Endodermal cell (in vitro differentiated cells): Measurements from ENCODE around the gene LAG3. TPM values are rescaled to one million over a fixed set of nuclear protein-coding genes. Genes with fewer than 3 reads are reported as not detected.

Source experiments
- DNase-seq: peaks from one replicate; pipeline ENCODE4 v3.0.0-alpha.2; 2017
- H3K27ac ChIP-seq: 2 replicates; pipeline ENCODE4 v1.5.1; 2013; ENCODE audit warnings: mild to moderate bottlenecking, low read depth, low read length, moderate library complexity
- H3K27me3 ChIP-seq: 2 replicates; pipeline ENCODE4 v1.6.1; 2013; ENCODE audit warnings: mild to moderate bottlenecking, low read length, moderate library complexity; ENCODE audit not compliant: insufficient read depth, control insufficient read depth, poor library complexity, severe bottlenecking
- H3K36me3 ChIP-seq: 2 replicates; pipeline ENCODE4 v1.7.0; 2013; ENCODE audit warnings: mild to moderate bottlenecking, low read length, moderate library complexity; ENCODE audit not compliant: control insufficient read depth, insufficient read depth
- H3K4me1 ChIP-seq: one replicate; pipeline ENCODE4 v1.7.0; 2013; ENCODE audit warnings: low read length; ENCODE audit not compliant: control insufficient read depth, insufficient read depth
- H3K4me3 ChIP-seq: 2 replicates; pipeline ENCODE4 v1.5.1; 2013; ENCODE audit warnings: mild to moderate bottlenecking, low read length, moderate library complexity
- H3K9ac ChIP-seq: 2 replicates; pipeline ENCODE4 v1.6.1; 2013; ENCODE audit warnings: mild to moderate bottlenecking, low read length, moderate library complexity; ENCODE audit not compliant: poor library complexity, severe bottlenecking; ENCODE audit errors: extremely low read depth
- H3K9me3 ChIP-seq: 2 replicates; pipeline ENCODE4 v1.6.1; 2013; ENCODE audit warnings: mild to moderate bottlenecking, low read length, moderate library complexity; ENCODE audit not compliant: control insufficient read depth
- H3K27ac Mint-ChIP-seq: 2 replicates; pipeline ENCODE4 v1.8.0; 2020; ENCODE audit warnings: mixed read lengths
- H3K27me3 Mint-ChIP-seq: 2 replicates; pipeline ENCODE4 v1.8.0; 2021; ENCODE audit warnings: mild to moderate bottlenecking, mixed read lengths; ENCODE audit not compliant: insufficient read depth
- H3K36me3 Mint-ChIP-seq: 2 replicates; pipeline ENCODE4 v1.8.0; 2020; ENCODE audit warnings: low read depth, mixed read lengths
- H3K4me1 Mint-ChIP-seq: 2 replicates; pipeline ENCODE4 v1.8.0; 2020; ENCODE audit warnings: mixed read lengths
- H3K4me3 Mint-ChIP-seq: 2 replicates; pipeline ENCODE4 v1.8.0; 2020; ENCODE audit warnings: mild to moderate bottlenecking, moderate library complexity, mixed read lengths
- H3K9me3 Mint-ChIP-seq: 2 replicates; pipeline ENCODE4 v1.8.0; 2020; ENCODE audit warnings: mild to moderate bottlenecking, mixed read lengths
- CTCF ChIP-seq: fragments of 200-600 bp; sonication (generic); conservative IDR thresholded peaks from 2 replicates; pipeline ENCODE4 v1.5.0; 2021; ENCODE audit warnings: antibody characterized with exemption, mild to moderate bottlenecking
- WGBS, 2 experiments: methylation state at CpG; one replicate each; pipeline versions ENCODE4 v1.1.5 to v1.1.7; 2013; ENCODE audit warnings: missing lambda C conversion rate in 2 of 2, mixed read lengths in 1 of 2; ENCODE audit not compliant: insufficient coverage in 1 of 2, insufficient read length in 1 of 2; 5-methylcytosine and 5-hydroxymethylcytosine counted together
- total RNA-seq, 2 donors: library from RNA; stranded (reverse); fragmentation: NEBNext Ultra II Directional in 1 of 2; extraction: Animal tissue kit (Norgen Biotek cat#: 25700) in 1 of 2; gene quantifications; 2 replicates in 1 of 2; 3 replicates in 1 of 2; pipeline ENCODE4 v1.2.1, GENCODE V29; 2021

LAG3 gene
- total RNA-seq, 2 donors from 2014 or later = 1.9 to 7.3 TPM

GRCh38 chr12:6745741-6746525, 26.4 kb upstream of the LAG3 start:
- Histone ChIP-seq H3K9me3 (no peaks in the 10 kb centered on the region), H3K4me1 (no peaks in the 10 kb centered on the region), H3K27ac (no peak overlapping the region), H3K4me3 (no peak overlapping the region), H3K27me3 (no peaks in the 10 kb centered on the region), H3K9ac (no peak overlapping the region), H3K36me3 (peaks cover 46% of the 10 kb centered on the region)
- TF ChIP-seq CTCF = no peak
- H3K4me1 Mint-ChIP-seq = peaks cover 13% of the 10 kb centered on the region
- H3K27me3 Mint-ChIP-seq = no peaks in the 10 kb centered on the region
- DNase-seq = no peak
- H3K27ac Mint-ChIP-seq = peak overlapping the region; percentile 71
- H3K36me3 Mint-ChIP-seq = peaks cover 55% of the 10 kb centered on the region
- 93 to 98% methylated on average over 10 to 13 of the region's 13 CpGs for WGBS, 2 experiments
- H3K9me3 Mint-ChIP-seq = no peaks in the 10 kb centered on the region
- no peak overlapping the region for H3K4me3 Mint-ChIP-seq

- Mint-ChIP-seq H3K27me3 (no peaks in the 10 kb centered on the region), H3K4me1 (peaks cover 18% of the 10 kb centered on the region), H3K4me3 (no peak overlapping the region), H3K36me3 (peaks cover 67% of the 10 kb centered on the region), H3K27ac (no peak overlapping the region), H3K9me3 (no peaks in the 10 kb centered on the region)
- 95 to 100% methylated on average over 2 to 4 of the region's 4 CpGs for WGBS, 2 experiments
- Histone ChIP-seq H3K36me3 (peaks cover 58% of the 10 kb centered on the region), H3K4me3 (no peak overlapping the region), H3K9me3 (no peaks in the 10 kb centered on the region), H3K27me3 (no peaks in the 10 kb centered on the region), H3K4me1 (no peaks in the 10 kb centered on the region), H3K27ac (no peak overlapping the region), H3K9ac (no peak overlapping the region)
- no peak for TF ChIP-seq CTCF
- DNase-seq = no peak
Measured at GRCh38 chr12:6747216-6747615, 25.1 kb upstream of the LAG3 start.

DNA sequence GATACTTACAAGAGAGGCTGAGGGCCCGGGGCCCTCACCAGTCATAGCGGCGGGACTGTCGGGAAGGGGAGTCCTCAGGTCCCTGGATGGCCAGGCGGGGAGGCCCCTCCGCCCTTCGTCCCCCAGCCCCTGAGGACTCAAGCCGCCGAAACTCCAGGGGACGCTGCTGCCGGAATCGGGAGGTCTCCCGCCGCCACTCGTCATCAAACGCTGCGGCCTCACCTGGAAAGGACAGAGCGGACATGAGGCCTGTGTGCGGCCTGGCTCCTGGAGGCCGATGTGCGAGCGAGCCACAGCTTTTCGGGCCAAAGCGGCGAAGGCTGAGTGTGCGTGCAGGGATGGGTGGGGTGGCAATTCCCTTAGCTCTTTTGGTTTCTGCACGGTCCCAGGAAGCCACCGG, 23.6 kb upstream of the LAG3 start:
- Histone ChIP-seq H3K4me1 (peaks cover under 1% of the 10 kb centered on the region), H3K4me3 (no peak overlapping the region), H3K27ac (no peak overlapping the region), H3K27me3 (no peaks in the 10 kb centered on the region), H3K9ac (no peak overlapping the region), H3K36me3 (peaks cover 58% of the 10 kb centered on the region), H3K9me3 (no peaks in the 10 kb centered on the region)
- Mint-ChIP-seq H3K9me3 (no peaks in the 10 kb centered on the region), H3K4me3 (no peak overlapping the region), H3K27ac (no peak overlapping the region), H3K4me1 (peaks cover 14% of the 10 kb centered on the region), H3K27me3 (no peaks in the 10 kb centered on the region), H3K36me3 (peaks cover 67% of the 10 kb centered on the region)
- no peak for DNase-seq
- 94 to 96% methylated on average over 24 to 28 of the region's 28 CpGs for WGBS, 2 experiments
- TF ChIP-seq CTCF = no peak
